Hepatocyte (in vitro differentiated cells): ENCODE measurements around the gene PCDH9.

Experiments used
- EZH2 ChIP-seq: fragments of 200-600 bp; sonication (generic); IDR thresholded peaks from 2 replicates; pipeline ENCODE4 v1.6.1; 2016; ENCODE audit warnings: antibody characterized with exemption, mild to moderate bottlenecking, borderline replicate concordance
- TF ChIP-seq, protein P1 (sequence below): fragments of 200-600 bp; sonication (generic); IDR thresholded peaks from 2 replicates; pipeline ENCODE4 v1.5.1; 2016; ENCODE audit warnings: antibody characterized with exemption, mild to moderate bottlenecking; ENCODE audit not compliant: poor library complexity

DNA sequence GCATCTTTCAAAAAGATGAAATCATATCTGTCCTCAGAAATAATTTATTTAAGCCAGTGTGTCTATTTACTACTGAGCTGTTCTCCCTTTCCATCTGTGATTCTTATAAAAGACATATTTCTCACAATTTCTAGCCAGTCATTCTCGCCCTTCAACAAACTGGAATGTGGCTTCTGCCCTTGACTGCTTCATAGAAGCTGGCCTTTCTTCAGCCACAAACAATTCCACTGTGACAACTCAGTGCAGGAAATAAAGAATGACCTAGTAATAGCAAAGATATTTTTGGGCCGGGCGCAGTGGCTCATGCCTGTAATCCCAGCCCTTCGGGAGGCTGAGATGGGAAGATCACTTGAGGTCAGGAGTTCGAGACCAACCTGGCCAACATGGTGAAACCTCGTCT is 655.5 kb downstream of the PCDH9 start:
- TF ChIP-seq, protein P1, sequence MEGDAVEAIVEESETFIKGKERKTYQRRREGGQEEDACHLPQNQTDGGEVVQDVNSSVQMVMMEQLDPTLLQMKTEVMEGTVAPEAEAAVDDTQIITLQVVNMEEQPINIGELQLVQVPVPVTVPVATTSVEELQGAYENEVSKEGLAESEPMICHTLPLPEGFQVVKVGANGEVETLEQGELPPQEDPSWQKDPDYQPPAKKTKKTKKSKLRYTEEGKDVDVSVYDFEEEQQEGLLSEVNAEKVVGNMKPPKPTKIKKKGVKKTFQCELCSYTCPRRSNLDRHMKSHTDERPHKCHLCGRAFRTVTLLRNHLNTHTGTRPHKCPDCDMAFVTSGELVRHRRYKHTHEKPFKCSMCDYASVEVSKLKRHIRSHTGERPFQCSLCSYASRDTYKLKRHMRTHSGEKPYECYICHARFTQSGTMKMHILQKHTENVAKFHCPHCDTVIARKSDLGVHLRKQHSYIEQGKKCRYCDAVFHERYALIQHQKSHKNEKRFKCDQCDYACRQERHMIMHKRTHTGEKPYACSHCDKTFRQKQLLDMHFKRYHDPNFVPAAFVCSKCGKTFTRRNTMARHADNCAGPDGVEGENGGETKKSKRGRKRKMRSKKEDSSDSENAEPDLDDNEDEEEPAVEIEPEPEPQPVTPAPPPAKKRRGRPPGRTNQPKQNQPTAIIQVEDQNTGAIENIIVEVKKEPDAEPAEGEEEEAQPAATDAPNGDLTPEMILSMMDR = no peak
- no peak for TF ChIP-seq EZH2
